SIG-M5 treated with dmso at 0.1 percent for 504 hours (cell line): Measurements from ENCODE around the gene SH3GL1.
"Not testable (repeated sequence)": the region's sequence is repeated elsewhere in the genome, so short reads cannot be mapped to it uniquely, and the experiment has no call there.

Experiments used
- DNase-seq: peaks from one replicate; lab custom pipeline; 2025; ENCODE audit not compliant: unreplicated experiment; lab: John Stamatoyannopoulos, UW

Gene SH3GL1

GRCh38 chr19:4363571-4364304 is 36.6 kb downstream of the SH3GL1 start:
- no peak for DNase-seq

- no peak for DNase-seq
Observed at GRCh38 chr19:4362831-4363545, 37.4 kb downstream of the SH3GL1 start.

DNA sequence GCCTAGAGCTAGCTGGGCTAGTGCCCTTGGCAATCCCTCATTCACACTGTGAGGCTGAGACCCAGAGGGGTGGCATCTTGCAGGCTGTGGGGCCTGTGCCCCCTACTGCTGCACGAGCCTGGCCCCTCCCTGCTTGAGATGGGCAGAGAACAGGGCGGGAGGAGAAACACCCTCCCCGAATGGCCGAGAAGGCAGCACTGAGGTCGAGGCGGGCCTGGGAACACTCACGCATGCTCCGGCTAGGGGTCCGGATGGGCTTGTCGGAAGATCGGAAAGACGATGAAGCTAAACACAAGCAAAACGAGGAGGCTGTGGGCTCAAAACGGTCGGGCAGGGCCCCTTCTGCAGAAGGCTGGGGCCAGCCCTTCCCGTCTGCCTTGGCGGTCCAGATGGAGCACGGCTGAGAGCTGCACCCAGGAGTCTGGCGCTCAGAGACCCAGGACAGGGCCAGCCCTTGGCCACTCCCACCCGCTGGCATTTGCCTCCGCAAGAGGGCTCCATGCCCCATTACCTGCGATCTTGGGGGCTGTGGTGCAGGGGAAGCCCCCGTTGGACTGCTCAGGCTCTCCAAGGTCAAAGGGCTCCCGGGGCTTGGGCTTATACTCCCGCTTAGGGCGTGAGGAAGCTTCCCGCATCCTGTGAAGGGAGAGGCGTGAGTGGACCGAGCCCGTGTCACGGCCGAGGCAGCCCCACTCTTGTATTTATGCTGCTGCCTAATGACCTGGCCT is 38.1 kb downstream of the SH3GL1 start:
- no peak for DNase-seq

DNA sequence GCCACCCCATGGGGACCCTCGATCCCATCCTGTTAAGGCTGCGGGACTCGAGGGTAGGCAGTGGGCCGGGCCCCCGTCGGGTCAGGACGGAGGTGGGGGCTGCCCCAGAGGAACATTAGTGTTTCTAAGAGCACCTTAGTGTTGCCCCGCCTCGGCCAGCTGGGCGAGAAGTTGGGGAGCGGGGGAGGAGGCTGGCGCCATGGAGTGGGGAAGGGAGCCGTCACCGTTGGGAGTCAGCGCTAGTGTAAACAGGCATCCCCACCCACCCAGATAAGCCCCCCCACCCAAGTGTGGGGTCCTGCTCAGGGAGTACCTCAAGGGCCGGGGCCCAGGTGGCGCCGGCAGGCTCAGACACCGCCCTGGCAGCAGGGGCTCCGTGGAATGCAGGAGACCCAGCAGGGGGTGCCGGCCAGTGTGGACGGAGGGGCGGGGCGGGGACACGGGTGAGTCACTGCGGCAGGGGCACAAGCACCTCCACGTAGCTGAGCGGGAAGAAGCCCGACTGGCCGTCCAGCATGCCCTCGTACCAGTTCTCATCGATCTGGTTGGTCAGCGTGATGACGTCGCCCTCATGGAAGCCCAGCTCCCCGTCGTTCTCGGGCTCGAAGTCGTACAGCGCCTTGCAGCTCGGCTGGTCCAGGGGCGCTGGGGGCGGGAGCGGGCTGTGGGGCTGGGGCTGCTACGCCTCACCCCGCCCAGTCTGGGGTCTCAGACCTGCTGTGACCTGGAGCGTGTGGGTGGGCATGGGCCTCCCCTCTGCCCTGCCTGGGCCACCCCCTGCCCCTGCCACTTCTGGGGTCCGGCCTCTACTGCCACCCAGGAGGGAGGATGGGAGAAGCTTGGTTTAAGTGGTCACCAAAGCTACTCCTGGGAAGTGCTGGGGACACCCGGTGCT is 38.9 kb downstream of the SH3GL1 start:
- DNase-seq, result no peak

- DNase-seq, result no peak
Observed at GRCh38 chr19:4360641-4361151, 39.7 kb downstream of the SH3GL1 start.

GRCh38 chr19:4360081-4360569 is 40.2 kb downstream of the SH3GL1 start:
- no peak for DNase-seq

GRCh38 chr19:4359627-4360000 is 40.7 kb downstream of the SH3GL1 start:
- DNase-seq, result no peak

- DNase-seq, result no peak
Observed at GRCh38 chr19:4358709-4359626, 41.4 kb downstream of the SH3GL1 start.

DNA sequence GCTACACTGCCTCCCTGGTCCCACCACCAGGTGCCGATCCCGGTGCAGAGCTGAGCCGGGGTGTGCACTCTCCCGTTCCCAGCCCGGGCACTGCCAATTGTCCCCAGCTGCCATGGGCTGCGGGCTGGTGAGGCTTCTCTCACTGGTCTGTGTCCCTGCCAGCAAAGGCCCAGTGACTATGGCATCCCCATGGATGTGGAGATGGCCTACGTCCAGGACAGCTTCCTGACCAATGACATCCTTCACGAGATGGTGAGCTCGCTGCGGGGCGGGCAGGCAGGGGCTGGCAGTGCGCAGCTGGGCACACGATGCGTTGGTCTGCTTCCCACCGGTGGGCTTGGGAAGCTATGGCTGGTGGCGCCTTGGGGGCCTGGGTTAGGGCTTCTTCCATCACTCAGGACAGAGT is 42.4 kb downstream of the SH3GL1 start:
- no peak for DNase-seq

GRCh38 chr19:4357095-4357797 is 43.1 kb downstream of the SH3GL1 start:
- no peak for DNase-seq

- DNase-seq, result no peak
Observed at GRCh38 chr19:4354897-4355296, 45.5 kb downstream of the SH3GL1 start.

DNA sequence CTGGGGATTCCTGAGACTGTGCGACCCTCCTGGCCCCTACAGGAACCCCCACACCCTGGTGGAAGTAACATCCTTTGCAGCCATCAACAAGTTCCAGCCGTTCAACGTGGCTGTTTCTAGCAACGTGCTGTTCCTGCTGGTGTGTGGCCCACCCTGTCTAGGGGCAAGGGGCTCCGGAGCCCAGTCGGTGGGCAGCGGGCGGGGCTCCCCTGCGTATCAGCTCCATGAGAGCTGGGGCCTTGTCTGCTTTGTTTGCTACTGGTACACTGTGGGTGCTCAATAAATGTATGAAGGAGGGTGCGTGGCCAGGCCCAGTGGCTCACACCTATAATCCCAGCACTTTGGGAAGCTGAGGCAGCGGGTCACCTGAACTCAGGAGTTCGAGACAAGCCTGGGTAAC is 46.1 kb downstream of the SH3GL1 start:
- no peak for DNase-seq

DNA sequence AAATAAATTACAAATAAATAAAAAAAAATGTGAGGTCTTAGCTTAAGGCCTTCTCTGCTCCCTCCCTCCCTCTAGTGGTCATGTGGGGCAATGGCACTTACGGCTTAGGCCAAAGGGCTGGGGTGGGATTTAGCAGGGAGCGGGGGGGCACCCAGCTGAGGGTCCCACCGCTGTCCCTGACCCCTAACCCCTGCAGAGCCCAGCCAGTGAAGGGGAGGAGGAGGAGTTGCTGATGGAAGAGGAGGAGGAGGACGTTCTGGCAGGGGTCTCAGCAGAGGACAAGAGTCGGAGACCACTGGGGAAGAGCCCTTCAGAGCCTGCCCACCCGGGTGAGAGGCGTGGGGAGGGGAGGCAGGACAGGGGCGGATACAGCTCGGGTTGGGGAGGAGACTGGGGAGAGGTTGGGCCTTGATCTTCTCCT is 47.6 kb downstream of the SH3GL1 start:
- DNase-seq, result peak; percentile 36

GRCh38 chr19:4350726-4351125 is 49.6 kb downstream of the SH3GL1 start:
- DNase-seq, result no peak

DNA sequence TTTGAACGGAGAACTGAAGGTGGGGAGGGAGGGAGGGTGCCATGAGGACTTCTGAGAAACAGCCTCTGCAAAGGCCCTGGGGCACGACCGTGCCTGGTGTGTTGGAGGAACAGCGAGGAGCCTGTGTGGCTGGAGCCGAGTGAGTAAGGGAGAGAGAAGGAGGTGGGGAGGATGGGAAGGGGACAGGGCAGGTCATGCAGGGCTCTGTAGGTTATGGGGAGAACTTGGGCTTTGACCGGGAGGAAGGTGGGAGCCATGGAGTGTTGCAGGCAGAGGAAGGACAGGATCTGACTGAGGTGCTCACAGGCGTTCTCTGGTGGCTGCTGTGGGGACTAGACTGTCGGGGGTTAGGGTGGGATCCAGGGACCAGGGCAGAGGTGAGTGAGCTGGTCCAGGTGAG is 50.2 kb downstream of the SH3GL1 start:
- no peak for DNase-seq

DNA sequence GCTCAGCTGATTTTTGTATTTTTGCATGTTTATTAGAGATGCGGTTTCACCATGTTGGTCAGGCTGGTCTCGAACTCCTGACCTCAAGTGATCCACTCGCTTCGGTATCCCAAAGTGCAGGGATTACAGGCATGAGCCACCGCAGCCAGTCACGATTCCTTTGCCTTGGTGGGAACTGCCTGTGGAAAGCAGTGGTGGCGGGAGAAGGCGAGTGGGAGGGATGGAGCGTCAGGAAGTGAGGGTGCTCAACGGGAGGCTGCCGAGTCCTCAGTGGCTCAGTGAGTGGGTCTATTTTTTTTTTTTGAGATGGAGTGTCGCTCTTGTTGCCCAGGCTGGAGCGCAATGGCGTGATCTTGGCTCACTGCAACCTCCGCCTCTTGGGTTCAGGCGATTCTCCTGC is 51.1 kb downstream of the SH3GL1 start:
- DNase-seq, result not testable (repeated sequence)

DNA sequence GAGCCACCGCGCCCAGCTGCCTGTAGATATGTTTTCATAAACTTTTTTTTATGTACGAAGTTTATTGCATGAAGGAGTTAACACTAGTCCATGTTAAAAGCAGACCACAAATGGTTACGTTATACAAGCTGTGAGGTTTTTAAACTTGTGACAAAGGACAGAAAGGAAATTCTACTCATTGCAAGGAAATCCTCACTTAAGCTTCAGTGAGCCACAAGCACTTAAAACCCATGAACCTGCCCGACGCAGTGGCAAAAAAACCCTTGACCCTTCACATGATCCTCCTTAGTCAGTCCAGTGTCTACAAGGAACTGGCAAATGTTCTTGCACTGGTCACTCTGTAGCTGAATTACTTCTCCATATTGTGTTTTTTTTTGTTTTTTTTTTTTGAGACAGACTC is 52.8 kb downstream of the SH3GL1 start:
- DNase-seq, result no peak

GRCh38 chr19:4346020-4346383 is 54.3 kb downstream of the SH3GL1 start:
- DNase-seq, result no peak
